Transverse colon (tissue), 4 donors: ENCODE measurements around the gene VASN. TPM values are rescaled to one million over a fixed set of nuclear protein-coding genes. Genes with fewer than 3 reads are reported as not detected.
A peak's percentile ranks its signal among the peaks of the same experiment; 100 is the strongest.

Source experiments
- DNase-seq: peaks from one replicate; pipeline ENCODE4 v3.0.0-alpha.2; 2019
- H3K27ac ChIP-seq, 4 donors: fragments of 200-600 bp; sonication (generic); 2 replicates each; pipeline ENCODE4 v1.5.1; 2016 to 2018; ENCODE audit warnings: inconsistent platforms in 4 of 4
- H3K27me3 ChIP-seq: fragments of 200-600 bp; sonication (generic); 2 replicates; pipeline ENCODE4 v1.5.1; 2017; ENCODE audit warnings: inconsistent platforms
- H3K36me3 ChIP-seq, 4 donors: fragments of 200-600 bp; sonication (generic); 2 replicates each; pipeline ENCODE4 v1.5.1; 2017 to 2019; ENCODE audit warnings: inconsistent platforms in 4 of 4
- H3K4me1 ChIP-seq, 4 donors: fragments of 200-600 bp; sonication (generic); 2 replicates each; pipeline ENCODE4 v1.5.1; 2017 to 2020; ENCODE audit warnings: inconsistent platforms in 4 of 4
- H3K4me3 ChIP-seq, 4 donors: fragments of 200-600 bp; sonication (generic); 1 replicate in 1 of 4; 2 replicates in 3 of 4; pipeline versions ENCODE4 v1.5.1 to v1.6.1; 2017 to 2019; ENCODE audit warnings: inconsistent platforms in 4 of 4
- H3K9me3 ChIP-seq, 2 donors: fragments of 200-600 bp; sonication (generic); 2 replicates each; pipeline ENCODE4 v1.5.1; 2017 to 2019; ENCODE audit warnings: inconsistent platforms in 2 of 2
- CTCF ChIP-seq, 5 experiments: fragments of 200-600 bp in 3 of 5; fragments of 450-650 bp in 2 of 5; sonication (generic) in 3 of 5; IDR thresholded peaks; 1 replicate in 2 of 5; 2 replicates in 3 of 5; pipeline ENCODE4 v1.5.1; 2016 to 2017; ENCODE audit warnings: antibody characterized with exemption in 5 of 5, inconsistent platforms in 3 of 5, mild to moderate bottlenecking in 2 of 5, moderate library complexity in 1 of 5
- EP300 ChIP-seq: sonication (generic); formaldehyde crosslinking; IDR thresholded peaks from one replicate; pipeline ENCODE4 v1.6.1; 2017; ENCODE audit warnings: antibody characterized with exemption, low read depth
- POLR2A ChIP-seq: fragments of 450-650 bp; IDR thresholded peaks from one replicate; pipeline ENCODE4 v1.6.1; 2016; ENCODE audit warnings: antibody characterized with exemption, mild to moderate bottlenecking, moderate library complexity
- POLR2AphosphoS5 ChIP-seq, 3 donors: sonication (generic); formaldehyde crosslinking; IDR thresholded peaks; one replicate each; pipeline ENCODE4 v1.6.1; 2016; ENCODE audit warnings: antibody characterized with exemption in 3 of 3
- WGBS, 2 donors: methylation state at CpG; one replicate each; pipeline ENCODE4 v1.1.5; 2018; ENCODE audit warnings: low coverage in 1 of 2; 5-methylcytosine and 5-hydroxymethylcytosine counted together
- in situ Hi-C, 4 donors: fragments of 200-750 bp; cut with MboI; loops; one replicate each; pipeline versions ENCODE4 v1.15.0 to v1.15.1; 2017; ENCODE audit warnings: low sequenced_read_pairs in 3 of 4, low pct_ligation_motif_present in 1 of 4, low pct_unique_long_range_greater_than_20kb in 1 of 4
- intact Hi-C: fragments of 100-400 bp; cut with DNase I; formaldehyde crosslinking; loops from one replicate; pipeline ENCODE4 v1.15.1; 2023; ENCODE audit warnings: low total_unique reads
- total RNA-seq, 4 donors: library from RNA; depleted of rRNA; stranded (reverse); fragments of >200 nt; gene quantifications; one replicate each; pipeline ENCODE4 v1.1.0, GENCODE V29; 2016

Gene VASN
- 10 to 100 TPM in 2 of 4 donors, 1 to 10 TPM in 2; 3.4 to 18.7 (median 9.0) TPM for total RNA-seq

- in situ Hi-C loops (no loop called here), intact Hi-C loops (no loop called here)
- peaks cover 23 to 52% (median 42%) of the 10 kb centered on the region in 4 donors for H3K4me1 ChIP-seq
- 19% methylated on average over 10 of the region's 50 CpGs; no CpG with 5 or more reads in 1 of the 2 donors for WGBS, 2 donors
- peak within 1 kb of the TSS; percentile 52 to 67 (median 58) for H3K4me3 ChIP-seq
- peak; percentile 77 for DNase-seq
- no peak for TF ChIP-seq EP300
- peak; percentile 83 for TF ChIP-seq POLR2A
- TF ChIP-seq POLR2AphosphoS5 (IDR thresholded peaks at IDR 0.05): peak; percentile 95 to 97 (median 97)
- no peak for TF ChIP-seq CTCF (IDR thresholded peaks at IDR 0.05)
- H3K27ac ChIP-seq: peak within 1 kb of the TSS; percentile 78 to 92 (median 83)
- H3K27me3 ChIP-seq: no peaks in the 10 kb centered on the region
- H3K9me3 ChIP-seq: no peaks in the 10 kb centered on the region
- H3K36me3 ChIP-seq: no peaks in the 10 kb centered on the region
Measured at GRCh38 chr16:4371357-4372000, at the start of gene VASN. VASN (plus strand) TSS chr16:4371848; CDS start chr16:4380878, 9,030 bp downstream.

- Histone ChIP-seq H3K27ac (peak overlapping the region; percentile 74 to 91 (median 77)), H3K27me3 (peaks cover 9% of the 10 kb centered on the region), H3K9me3 (no peaks in the 10 kb centered on the region), H3K36me3 (no peaks in the 10 kb centered on the region), H3K4me1 (peaks cover 39 to 70% (median 58%) of the 10 kb centered on the region in 4 donors), H3K4me3 (no peak overlapping the region)
- 83% methylated on average over 30 of the region's 30 CpGs; no CpG with 5 or more reads in 1 of the 2 donors for WGBS, 2 donors
- in situ Hi-C loops (no loop called here), intact Hi-C loops (no loop called here)
- no peak for DNase-seq
- TF ChIP-seq POLR2A: no peak
- TF ChIP-seq CTCF (IDR thresholded peaks at IDR 0.05): no peak
- TF ChIP-seq EP300: no peak
- TF ChIP-seq POLR2AphosphoS5 (IDR thresholded peaks at IDR 0.05): no peak
Measured at GRCh38 chr16:4322121-4323052, 49.3 kb upstream of the VASN start.

- H3K36me3 ChIP-seq: no peaks in the 10 kb centered on the region
- H3K4me1 ChIP-seq: peaks cover 31 to 70% (median 59%) of the 10 kb centered on the region in 4 donors
- no peaks in the 10 kb centered on the region for H3K9me3 ChIP-seq
- intact Hi-C loops: no loop called here
- peaks cover 13% of the 10 kb centered on the region for H3K27me3 ChIP-seq
- DNase-seq: no peak
- peak overlapping the region; percentile 74 to 91 (median 77) for H3K27ac ChIP-seq
- TF ChIP-seq CTCF (IDR thresholded peaks at IDR 0.05): no peak
- TF ChIP-seq EP300: no peak
- TF ChIP-seq POLR2AphosphoS5 (IDR thresholded peaks at IDR 0.05): no peak
- no peak for TF ChIP-seq POLR2A
- 75% methylated on average over 19 of the region's 21 CpGs; no CpG with 5 or more reads in 1 of the 2 donors for WGBS, 2 donors
- no peak overlapping the region for H3K4me3 ChIP-seq
- in situ Hi-C loops: no loop called here
Measured at GRCh38 chr16:4323071-4323844, 48.4 kb upstream of the VASN start.
